ENCODE measurements around the gene TBCCD1. TPM values are rescaled to one million over a fixed set of nuclear protein-coding genes. Genes with fewer than 3 reads are reported as not detected.

TBCCD1 gene
- total RNA-seq, 1 donor from 2014 or later = 13.5 TPM

GRCh38 chr3:186510374-186511079, 56.6 kb downstream of the TBCCD1 start:
- no peak overlapping the region for H3K27ac Mint-ChIP-seq
- DNase-seq (ENCODE audit: low spot score, unreplicated experiment) = no peak
- H3K36me3 Mint-ChIP-seq (ENCODE audit: insufficient read depth) = no peaks in the 10 kb centered on the region
- H3K27me3 Mint-ChIP-seq = peaks cover 39% of the 10 kb centered on the region
- H3K9me3 Mint-ChIP-seq (ENCODE audit: low read depth) = no peaks in the 10 kb centered on the region
- TF ChIP-seq CTCF (IDR thresholded peaks at IDR 0.05; ENCODE audit: unreplicated experiment) = no peak
- H3K4me1 Mint-ChIP-seq (ENCODE audit: low read depth) = peaks cover 2% of the 10 kb centered on the region
- H3K4me3 Mint-ChIP-seq (ENCODE audit: low read depth) = no peak overlapping the region

GRCh38 chr3:186509423-186509822, 57.7 kb downstream of the TBCCD1 start:
- no peaks in the 10 kb centered on the region for H3K36me3 Mint-ChIP-seq (ENCODE audit: insufficient read depth)
- peaks cover 39% of the 10 kb centered on the region for H3K27me3 Mint-ChIP-seq
- no peak overlapping the region for H3K27ac Mint-ChIP-seq
- H3K9me3 Mint-ChIP-seq (ENCODE audit: low read depth) = no peaks in the 10 kb centered on the region
- no peak overlapping the region for H3K4me3 Mint-ChIP-seq (ENCODE audit: low read depth)
- DNase-seq (ENCODE audit: low spot score, unreplicated experiment) = no peak
- peaks cover 6% of the 10 kb centered on the region for H3K4me1 Mint-ChIP-seq (ENCODE audit: low read depth)
- TF ChIP-seq CTCF (IDR thresholded peaks at IDR 0.05; ENCODE audit: unreplicated experiment) = no peak

- H3K27me3 Mint-ChIP-seq = peaks cover 35% of the 10 kb centered on the region
- H3K36me3 Mint-ChIP-seq (ENCODE audit: insufficient read depth) = no peaks in the 10 kb centered on the region
- no peak overlapping the region for H3K27ac Mint-ChIP-seq
- no peak for TF ChIP-seq CTCF (IDR thresholded peaks at IDR 0.05; ENCODE audit: unreplicated experiment)
- DNase-seq (ENCODE audit: low spot score, unreplicated experiment) = no peak
- H3K4me1 Mint-ChIP-seq (ENCODE audit: low read depth) = peaks cover 6% of the 10 kb centered on the region
- H3K4me3 Mint-ChIP-seq (ENCODE audit: low read depth) = no peak overlapping the region
- no peaks in the 10 kb centered on the region for H3K9me3 Mint-ChIP-seq (ENCODE audit: low read depth)
These were observed 60.3 kb downstream of the TBCCD1 start for GRCh38 chr3:186506857-186507256.

GRCh38 chr3:186506191-186506739, 60.9 kb downstream of the TBCCD1 start:
- Mint-ChIP-seq H3K9me3 (ENCODE audit: low read depth) (no peaks in the 10 kb centered on the region), H3K27me3 (peaks cover 30% of the 10 kb centered on the region), H3K36me3 (ENCODE audit: insufficient read depth) (no peaks in the 10 kb centered on the region), H3K27ac (no peak overlapping the region), H3K4me3 (ENCODE audit: low read depth) (no peak overlapping the region), H3K4me1 (ENCODE audit: low read depth) (peaks cover 6% of the 10 kb centered on the region)
- TF ChIP-seq CTCF (IDR thresholded peaks at IDR 0.05; ENCODE audit: unreplicated experiment) = no peak
- no peak for DNase-seq (ENCODE audit: low spot score, unreplicated experiment)

GRCh38 chr3:186502966-186503712, 64.0 kb downstream of the TBCCD1 start:
- Mint-ChIP-seq H3K36me3 (ENCODE audit: insufficient read depth) (peaks cover 1% of the 10 kb centered on the region), H3K27me3 (peaks cover 22% of the 10 kb centered on the region), H3K9me3 (ENCODE audit: low read depth) (peaks cover 19% of the 10 kb centered on the region), H3K4me1 (ENCODE audit: low read depth) (peaks cover 6% of the 10 kb centered on the region), H3K4me3 (ENCODE audit: low read depth) (no peak overlapping the region), H3K27ac (no peak overlapping the region)
- TF ChIP-seq CTCF (IDR thresholded peaks at IDR 0.05; ENCODE audit: unreplicated experiment) = no peak
- no peak for DNase-seq (ENCODE audit: low spot score, unreplicated experiment)
